B cell (primary cell): ENCODE results near the gene COTL1. TPM values are rescaled to one million over a fixed set of nuclear protein-coding genes. Genes with fewer than 3 reads are reported as not detected.

ENCODE experiments used
- ATAC-seq: fragments of 200-7000 bp; cut with Tn5 transposase; one replicate; pipeline ENCODE4 v1.10.0; 2021; ENCODE audit warnings: low read depth, mild to moderate bottlenecking, moderate number of reproducible peaks, moderate library complexity
- CTCF ChIA-PET: fragments of 350-600 bp; sonication (Branson Sonifier 250); formaldehyde crosslinking; loops from one replicate; lab custom pipeline; 2021; ENCODE audit warnings: antibody characterized with exemption, inconsistent platforms; lab: Charles Lee
- POLR2A ChIA-PET: fragments of 350-600 bp; sonication (Branson Sonifier 250); formaldehyde crosslinking; loops from one replicate; lab custom pipeline; 2021; ENCODE audit warnings: antibody characterized with exemption; lab: Charles Lee
- DNase-seq: peaks from one replicate; pipeline ENCODE4 v3.0.0; 2013
- H2AFZ ChIP-seq: 2 replicates; pipeline ENCODE4 v1.6.1; 2012; ENCODE audit warnings: mild to moderate bottlenecking, low read depth, low read length; ENCODE audit not compliant: insufficient read depth, poor library complexity, severe bottlenecking
- H3K27ac ChIP-seq, 2 donors: 1 replicate in 1 of 2; 2 replicates in 1 of 2; pipeline ENCODE4 v1.5.1; 2012 to 2013; ENCODE audit warnings: low read length in 2 of 2, mild to moderate bottlenecking in 2 of 2, moderate library complexity in 1 of 2
- H3K27me3 ChIP-seq, 4 experiments: fragments of 200-600 bp in 1 of 4; sonication (generic) in 1 of 4; replicated peaks in 1 of 4; 1 replicate in 2 of 4; 2 replicates in 2 of 4; pipeline versions ENCODE4 v1.6.1 to v1.7.0; 2013 to 2016; ENCODE audit warnings: low read length in 3 of 4, mild to moderate bottlenecking in 2 of 4, mixed read lengths in 1 of 4, moderate library complexity in 1 of 4; ENCODE audit not compliant: insufficient read depth in 4 of 4, control insufficient read depth in 3 of 4; ENCODE audit errors: control extremely low read depth in 1 of 4
- H3K36me3 ChIP-seq, 2 experiments: replicated peaks in 1 of 2; 1 replicate in 1 of 2; 2 replicates in 1 of 2; pipeline versions ENCODE4 v1.6.1 to v1.7.1; 2013; ENCODE audit warnings: low read length in 1 of 2; ENCODE audit not compliant: insufficient read depth in 2 of 2, control insufficient read depth in 1 of 2; ENCODE audit errors: control extremely low read depth in 1 of 2, extremely low read depth in 1 of 2
- H3K4me1 ChIP-seq, 2 donors: fragments of 200-600 bp in 1 of 2; sonication (generic) in 1 of 2; 1 replicate in 1 of 2; 2 replicates in 1 of 2; pipeline versions ENCODE4 v1.5.1 to v1.6.1; 2013 to 2017; ENCODE audit warnings: low read length in 2 of 2; ENCODE audit not compliant: control insufficient read depth in 2 of 2, insufficient read depth in 2 of 2
- H3K4me2 ChIP-seq: replicated peaks from 2 replicates; pipeline ENCODE3; 2012; ENCODE audit warnings: mild to moderate bottlenecking, low read depth, low read length; ENCODE audit not compliant: poor library complexity, severe bottlenecking
- H3K4me3 ChIP-seq, 5 experiments: fragments of 200-600 bp in 1 of 5; sonication (generic) in 1 of 5; 1 replicate in 3 of 5; 2 replicates in 2 of 5; pipeline versions ENCODE4 v1.5.1 to v1.7.0; 2011 to 2016; ENCODE audit warnings: low read length in 4 of 5, mild to moderate bottlenecking in 4 of 5, low read depth in 2 of 5, control low read depth in 1 of 5, moderate library complexity in 1 of 5; ENCODE audit not compliant: insufficient read depth in 1 of 5; ENCODE audit errors: control extremely low read depth in 1 of 5, extremely low read depth in 1 of 5
- H3K79me2 ChIP-seq: fragments of 200-600 bp; sonication (generic); one replicate; pipeline ENCODE4 v1.6.0; 2016; ENCODE audit warnings: low read length; ENCODE audit not compliant: control insufficient read depth, insufficient read depth
- H3K9ac ChIP-seq: fragments of 200-600 bp; sonication (generic); 2 replicates; pipeline ENCODE4 v1.6.1; 2017; ENCODE audit warnings: mild to moderate bottlenecking, low read length, moderate library complexity
- H3K9me3 ChIP-seq, 3 donors: one replicate each; pipeline versions ENCODE4 v1.6.1 to v1.7.1; 2013; ENCODE audit warnings: low read length in 2 of 3; ENCODE audit not compliant: control insufficient read depth in 2 of 3, insufficient read depth in 1 of 3; ENCODE audit errors: control extremely low read depth in 1 of 3
- H4K20me1 ChIP-seq: 2 replicates; pipeline ENCODE4 v1.6.0; 2012; ENCODE audit warnings: mild to moderate bottlenecking, low read length; ENCODE audit not compliant: insufficient read depth, control insufficient read depth, poor library complexity, severe bottlenecking
- H3K27ac Mint-ChIP-seq: one replicate; pipeline ENCODE4 v1.8.0; 2021; ENCODE audit warnings: mixed read lengths
- H3K27me3 Mint-ChIP-seq: one replicate; pipeline ENCODE4 v1.8.0; 2021; ENCODE audit warnings: mixed read lengths
- H3K4me1 Mint-ChIP-seq: one replicate; pipeline ENCODE4 v1.8.0; 2021; ENCODE audit warnings: mixed read lengths
- H3K4me3 Mint-ChIP-seq: one replicate; pipeline ENCODE4 v1.8.0; 2021; ENCODE audit warnings: mixed read lengths
- H3K9me3 Mint-ChIP-seq: one replicate; pipeline ENCODE4 v1.8.0; 2022; ENCODE audit warnings: mixed read lengths; ENCODE audit not compliant: insufficient read depth
- EZH2 ChIP-seq: IDR thresholded peaks from 2 replicates; pipeline ENCODE4 v1.6.1; 2012; ENCODE audit warnings: borderline replicate concordance, low read depth, mild to moderate bottlenecking, moderate library complexity, low read length; ENCODE audit not compliant: insufficient read depth, poor library complexity, severe bottlenecking
- WGBS: methylation state at CpG from one replicate; pipeline ENCODE4 v1.1.5; 2013; ENCODE audit warnings: missing lambda C conversion rate; ENCODE audit not compliant: insufficient coverage; 5-methylcytosine and 5-hydroxymethylcytosine counted together
- intact Hi-C: fragments of 100-400 bp; cut with micrococcal nuclease; formaldehyde crosslinking; loops from one replicate; pipeline ENCODE4 v1.10.0; 2022
- polyA plus RNA-seq: library from polyadenylated mRNA; depleted of rRNA; stranded (reverse); fragments of >200 nt; gene quantifications from 2 replicates; pipeline ENCODE4 v1.2.3, GENCODE V29; 2012
- total RNA-seq, 2 donors: library from RNA; stranded (reverse); fragments of 120-200 nt in 1 of 2; gene quantifications; 1 replicate in 1 of 2; 2 replicates in 1 of 2; pipeline versions ENCODE4 v1.2.3 to v1.2.4, GENCODE V29; 2013 to 2022
- TF ChIP-seq, protein P1 (sequence below): fragments of 200-600 bp; IDR thresholded peaks from one replicate; pipeline ENCODE4 v1.8.0; 2022; ENCODE audit warnings: antibody characterized with exemption, mild to moderate bottlenecking

The COTL1 gene
- total and polyA plus RNA-seq, 2 donors (not counting 1 experiment from before 2014, with no cell fraction given), result 158 to 264 TPM

DNA sequence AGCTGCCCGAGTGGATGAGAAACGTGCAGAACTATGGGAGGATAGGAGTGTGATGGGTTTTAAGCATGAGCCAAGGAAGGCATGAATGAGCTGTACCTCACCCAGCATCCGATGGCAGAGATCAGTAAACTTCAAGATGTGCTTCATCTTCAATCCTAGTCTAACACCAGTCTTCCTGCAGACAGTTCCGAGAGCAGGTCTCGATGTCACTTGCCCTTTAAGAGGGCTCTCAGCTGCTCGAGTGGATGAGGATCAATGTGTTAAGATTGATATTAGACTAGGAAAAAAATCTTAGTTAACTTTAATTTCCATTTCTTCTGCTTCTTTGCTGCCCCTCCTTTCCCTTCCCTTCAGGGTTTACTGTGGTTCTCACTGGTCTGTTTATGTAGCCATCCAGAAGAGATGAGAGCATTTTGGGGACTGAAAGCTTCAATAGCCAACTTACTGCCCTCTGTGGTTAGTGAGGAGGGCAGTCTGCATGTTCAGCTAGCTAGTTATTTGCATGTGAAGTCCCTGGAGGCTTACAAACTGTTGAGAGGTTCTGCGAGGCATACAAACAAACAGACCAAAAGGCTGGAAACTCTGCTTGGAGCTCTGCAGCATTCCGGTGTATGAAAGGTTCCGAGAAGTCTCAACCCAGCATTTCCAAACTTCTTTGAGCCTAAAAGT, 45.7 kb upstream of the COTL1 start:
- ATAC-seq (peak; percentile 93), DNase-seq (peak; percentile 61)
- H3K9me3 Mint-ChIP-seq, result no peaks in the 10 kb centered on the region
- Histone ChIP-seq H3K4me3 (peak overlapping the region in 1 of 5 experiments; percentile 20), H3K9ac (peak overlapping the region; percentile 25), H3K27me3 (no peaks in the 10 kb centered on the region), H3K27ac (peak overlapping the region in 1 of 2 donors; percentile 16), H4K20me1 (peaks cover 69% of the 10 kb centered on the region), H3K79me2 (peaks cover 40% of the 10 kb centered on the region), H3K9me3 (peaks cover 0 to 4% (median 0%) of the 10 kb centered on the region in 3 donors), H3K4me1 (peaks cover 23 to 24% of the 10 kb centered on the region in 2 donors), H2AFZ (no peak overlapping the region), H3K36me3 (peaks cover 11 to 62% of the 10 kb centered on the region in 2 experiments), H3K4me2 (peak overlapping the region; percentile 62)
- intact Hi-C loops, result loop anchor here (2.0 kb wide), 1 partner anchor 37 kb away; no protein-coding TSS in a partner anchor
- peak overlapping the region; percentile 69 for H3K27ac Mint-ChIP-seq
- H3K4me3 Mint-ChIP-seq, result peak overlapping the region; percentile 78
- H3K27me3 Mint-ChIP-seq, result no peaks in the 10 kb centered on the region
- H3K4me1 Mint-ChIP-seq, result peaks cover 29% of the 10 kb centered on the region
- ChIA-PET POLR2A (interaction anchor here (0.5 to 1.6 kb wide), 7 partner anchors 9 to 73 kb away, joined by 3 to 7 read pairs (median 3); no protein-coding TSS in a partner anchor), CTCF (interaction anchor here (1.0 to 8.0 kb wide), 14 partner anchors 9 to 157 kb away, joined by 3 to 51 read pairs (median 6); no protein-coding TSS in a partner anchor)
- WGBS, result 57% methylated on average over 5 of the region's 9 CpGs
- TF ChIP-seq, protein P1, sequence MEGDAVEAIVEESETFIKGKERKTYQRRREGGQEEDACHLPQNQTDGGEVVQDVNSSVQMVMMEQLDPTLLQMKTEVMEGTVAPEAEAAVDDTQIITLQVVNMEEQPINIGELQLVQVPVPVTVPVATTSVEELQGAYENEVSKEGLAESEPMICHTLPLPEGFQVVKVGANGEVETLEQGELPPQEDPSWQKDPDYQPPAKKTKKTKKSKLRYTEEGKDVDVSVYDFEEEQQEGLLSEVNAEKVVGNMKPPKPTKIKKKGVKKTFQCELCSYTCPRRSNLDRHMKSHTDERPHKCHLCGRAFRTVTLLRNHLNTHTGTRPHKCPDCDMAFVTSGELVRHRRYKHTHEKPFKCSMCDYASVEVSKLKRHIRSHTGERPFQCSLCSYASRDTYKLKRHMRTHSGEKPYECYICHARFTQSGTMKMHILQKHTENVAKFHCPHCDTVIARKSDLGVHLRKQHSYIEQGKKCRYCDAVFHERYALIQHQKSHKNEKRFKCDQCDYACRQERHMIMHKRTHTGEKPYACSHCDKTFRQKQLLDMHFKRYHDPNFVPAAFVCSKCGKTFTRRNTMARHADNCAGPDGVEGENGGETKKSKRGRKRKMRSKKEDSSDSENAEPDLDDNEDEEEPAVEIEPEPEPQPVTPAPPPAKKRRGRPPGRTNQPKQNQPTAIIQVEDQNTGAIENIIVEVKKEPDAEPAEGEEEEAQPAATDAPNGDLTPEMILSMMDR, result no peak
- TF ChIP-seq EZH2, result no peak

DNA sequence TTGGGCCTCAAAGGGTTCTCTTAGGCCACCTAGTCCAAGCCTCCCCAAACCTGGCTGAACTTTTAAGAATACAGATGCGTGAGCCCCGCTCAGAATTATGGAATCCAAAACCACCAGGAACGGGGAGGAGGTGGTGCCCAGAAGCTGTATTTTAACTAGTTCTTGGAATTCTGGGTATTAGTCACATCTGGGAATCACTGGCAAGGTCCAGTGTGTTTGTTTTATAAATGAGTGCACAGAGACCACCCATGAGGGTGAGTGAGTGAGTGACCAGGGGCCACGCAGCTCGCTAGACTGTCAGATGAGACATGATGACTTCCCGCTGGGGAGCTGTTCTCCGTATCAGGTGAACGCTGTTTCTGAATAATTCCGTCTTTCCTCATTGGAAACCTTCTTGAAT, 44.6 kb upstream of the COTL1 start:
- Histone ChIP-seq H3K9ac (no peak overlapping the region), H3K36me3 (peaks cover 11 to 70% of the 10 kb centered on the region in 2 experiments), H4K20me1 (peaks cover 71% of the 10 kb centered on the region), H2AFZ (no peak overlapping the region), H3K4me2 (no peak overlapping the region), H3K4me1 (peaks cover 23 to 24% of the 10 kb centered on the region in 2 donors), H3K27me3 (no peaks in the 10 kb centered on the region), H3K4me3 (no peak overlapping the region), H3K79me2 (peaks cover 47% of the 10 kb centered on the region), H3K9me3 (peaks cover 0 to 4% (median 0%) of the 10 kb centered on the region in 3 donors), H3K27ac (no peak overlapping the region)
- H3K27ac Mint-ChIP-seq, result no peak overlapping the region
- H3K27me3 Mint-ChIP-seq, result no peaks in the 10 kb centered on the region
- POLR2A ChIA-PET, result no interaction called here
- H3K4me3 Mint-ChIP-seq, result no peak overlapping the region
- intact Hi-C loops, result loop anchor here (2.0 kb wide), 1 partner anchor 38 kb away; no protein-coding TSS in a partner anchor
- no peak for DNase-seq
- no peaks in the 10 kb centered on the region for H3K9me3 Mint-ChIP-seq
- ATAC-seq, result no peak
- 99% methylated on average over 8 of the region's 9 CpGs for WGBS
- CTCF ChIA-PET, result interaction anchor here (0.7 to 8.0 kb wide), 11 partner anchors 11 to 154 kb away, joined by 3 to 51 read pairs (median 6); no protein-coding TSS in a partner anchor
- TF ChIP-seq, protein P1, result no peak
- TF ChIP-seq EZH2, result no peak
- H3K4me1 Mint-ChIP-seq, result peaks cover 34% of the 10 kb centered on the region
